Activated CD8-positive, alpha-beta memory T cell treated with anti-CD3 and anti-CD28 coated beads, Interleukin-2, amount 50 U/mL, for 1 hour (primary cell): Measurements from ENCODE around the gene NUDT5.

ENCODE experiments used
- DNase-seq: peaks from one replicate; pipeline ENCODE4 v3.0.0-alpha.2; 2020; ENCODE audit errors: extremely low read depth

Gene NUDT5

GRCh38 chr10:12165036-12165435 lies 30.7 kb downstream of the NUDT5 start:
- DNase-seq: no peak

DNA sequence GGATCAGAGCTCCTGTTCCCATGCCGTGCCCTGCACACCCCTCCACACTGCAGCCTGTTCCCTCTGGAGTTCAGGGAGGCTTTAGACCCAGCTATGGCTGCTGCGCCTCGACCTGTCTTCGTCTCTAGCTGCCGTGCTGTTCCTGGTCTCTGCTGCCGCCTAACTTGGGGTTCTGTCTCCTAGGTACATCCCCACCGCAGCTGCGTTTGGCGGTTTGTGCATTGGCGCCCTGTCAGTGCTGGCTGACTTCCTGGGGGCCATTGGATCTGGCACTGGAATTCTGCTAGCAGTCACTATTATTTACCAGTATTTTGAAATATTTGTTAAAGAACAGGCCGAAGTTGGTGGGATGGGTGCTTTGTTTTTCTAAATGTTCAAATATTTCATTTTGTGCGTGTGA lies 31.6 kb downstream of the NUDT5 start:
- DNase-seq: no peak

- no peak for DNase-seq
These were observed 32.8 kb downstream of the NUDT5 start for GRCh38 chr10:12162927-12163326.

DNA sequence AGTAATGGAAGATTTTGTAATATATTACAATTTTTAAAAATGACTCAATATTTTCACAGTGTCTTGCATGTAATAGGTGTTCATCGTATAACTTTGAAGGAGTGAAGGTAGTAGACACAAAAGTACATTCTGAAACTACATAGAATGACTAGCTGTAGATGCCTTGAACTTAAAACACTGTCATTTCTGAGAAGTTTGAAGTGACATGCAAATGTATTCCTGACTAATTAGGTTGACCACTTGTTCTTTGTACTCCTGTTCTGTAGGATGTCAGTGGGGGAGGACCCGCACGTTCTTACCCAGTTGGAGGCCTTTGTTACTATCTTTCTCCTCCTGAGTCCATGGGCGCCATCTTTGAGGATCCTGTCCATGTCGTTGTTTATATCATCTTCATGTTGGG lies 35.0 kb downstream of the NUDT5 start:
- DNase-seq: no peak

- DNase-seq: no peak
These were observed 37.6 kb downstream of the NUDT5 start for GRCh38 chr10:12158111-12158510.

- DNase-seq: no peak
These were observed 39.1 kb downstream of the NUDT5 start for GRCh38 chr10:12156367-12157123.

DNA sequence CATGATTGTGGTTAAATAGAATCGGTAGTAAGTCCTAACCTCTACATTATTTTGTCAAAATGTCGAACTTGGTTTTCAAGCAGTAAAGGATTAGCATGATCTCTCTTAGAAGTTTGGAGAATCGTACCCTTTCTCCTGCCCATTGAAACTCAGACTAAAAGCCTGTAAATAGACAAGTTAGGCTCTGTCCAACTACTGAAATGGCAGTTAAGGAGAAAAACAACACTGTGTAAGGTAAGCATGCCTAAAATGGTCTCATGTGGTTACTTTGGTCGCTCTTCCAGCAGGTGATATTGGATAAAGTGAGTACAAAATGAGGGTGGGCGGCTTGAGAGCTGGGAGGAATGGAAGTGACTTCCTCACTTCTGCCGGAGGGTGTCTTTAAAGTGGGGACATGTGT lies 41.2 kb downstream of the NUDT5 start:
- no peak for DNase-seq

DNA sequence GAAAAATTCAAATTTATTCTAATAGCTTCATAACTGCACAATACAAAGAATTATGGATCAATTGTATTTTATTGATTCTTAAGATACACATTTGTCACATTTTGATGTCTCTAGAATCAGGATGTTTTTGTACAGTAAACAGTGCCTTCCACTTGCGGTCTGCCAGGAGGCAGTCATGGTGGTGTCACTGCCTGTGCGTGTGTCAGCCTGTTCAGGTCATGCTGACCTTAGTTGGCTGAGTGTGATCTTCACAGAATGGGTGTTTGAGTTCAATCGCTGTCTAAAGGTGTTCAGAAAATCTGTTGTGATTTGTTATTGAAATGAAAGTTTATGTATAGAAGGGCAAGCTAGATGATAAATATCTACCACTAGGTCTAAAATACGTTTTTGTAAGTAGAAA lies 45.5 kb downstream of the NUDT5 start:
- DNase-seq: no peak

- DNase-seq: no peak
These were observed 51.2 kb downstream of the NUDT5 start for GRCh38 chr10:12144538-12144937.

GRCh38 chr10:12140038-12140437 lies 55.7 kb downstream of the NUDT5 start:
- no peak for DNase-seq

- DNase-seq: no peak
These were observed 60.1 kb downstream of the NUDT5 start for GRCh38 chr10:12135631-12136030.

DNA sequence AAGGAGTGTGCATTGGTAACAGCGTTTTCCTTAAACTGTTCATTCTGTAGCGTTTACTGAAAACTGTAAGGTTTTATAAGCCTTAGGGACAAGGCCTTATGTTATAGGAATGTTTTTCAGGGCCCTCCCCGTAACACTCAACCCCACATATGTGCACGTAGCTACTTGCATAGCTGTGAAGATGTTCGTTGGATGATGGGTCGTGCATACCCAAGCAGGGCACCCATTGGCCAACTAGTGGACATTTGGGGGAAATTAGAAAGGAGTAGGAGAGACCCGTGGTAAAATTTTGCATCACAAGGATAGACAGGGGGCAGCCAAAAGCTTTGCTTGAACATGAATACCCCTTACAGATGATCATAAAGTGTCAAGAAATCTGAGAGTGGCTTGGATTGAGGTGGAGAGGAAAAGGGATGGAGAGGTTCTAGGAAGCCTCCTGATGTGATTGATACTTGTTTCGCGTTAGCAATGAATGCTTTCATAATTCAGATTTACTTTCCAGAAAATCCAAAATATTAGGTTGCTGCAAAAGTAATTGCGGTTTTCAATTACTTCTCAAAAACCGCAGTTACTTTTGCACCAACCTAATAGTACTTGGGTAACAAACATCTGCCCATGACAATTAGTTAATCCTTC lies 65.3 kb downstream of the NUDT5 start:
- no peak for DNase-seq

- DNase-seq: peak; percentile 88
These were observed 66.2 kb downstream of the NUDT5 start, which contains the start of gene SEC61A2 for GRCh38 chr10:12129222-12130111. TSS of gene SEC61A2 (plus strand) at chr10:12129677. CDS start at chr10:12129788, 111 bp downstream.

- no peak for DNase-seq
These were observed 74.0 kb downstream of the NUDT5 start for GRCh38 chr10:12121673-12122072.
